H1 (cell line): ENCODE results near the gene XDH.

Experiments
- EGR1 ChIP-seq: IDR thresholded peaks from 2 replicates; pipeline ENCODE4 v1.6.1; 2011; ENCODE audit warnings: low read depth, low read length, borderline replicate concordance
- GABPA ChIP-seq: IDR thresholded peaks from 2 replicates; pipeline ENCODE4 v1.6.1; 2011; ENCODE audit warnings: mild to moderate bottlenecking, low read length, moderate library complexity, borderline replicate concordance; ENCODE audit not compliant: insufficient read depth
- NRF1 ChIP-seq: IDR thresholded peaks from 2 replicates; pipeline ENCODE4 v1.6.1; 2011; ENCODE audit warnings: mild to moderate bottlenecking, low read depth, low read length, improper control_type of control experiment
- POLR2A ChIP-seq, 2 experiments: IDR thresholded peaks; 1 replicate in 1 of 2; 2 replicates in 1 of 2; pipeline ENCODE4 v1.6.1; 2011; ENCODE audit warnings: low read depth in 2 of 2, low read length in 2 of 2, mild to moderate bottlenecking in 2 of 2; ENCODE audit errors: control extremely low read depth in 1 of 2
- POLR2AphosphoS5 ChIP-seq: IDR thresholded peaks from 2 replicates; pipeline ENCODE4 v1.6.1; 2011; ENCODE audit warnings: low read depth, low read length
- RAD21 ChIP-seq, 2 experiments: IDR thresholded peaks in 1 of 2; conservative IDR thresholded peaks in 1 of 2; 2 replicates each; pipeline ENCODE4 v1.6.1; 2011; ENCODE audit warnings: low read depth in 2 of 2, low read length in 2 of 2, improper control_type of control experiment in 1 of 2, inconsistent platforms in 1 of 2, mild to moderate bottlenecking in 1 of 2, moderate library complexity in 1 of 2
- SIX5 ChIP-seq: IDR thresholded peaks from 2 replicates; pipeline ENCODE4 v1.6.1; 2011; ENCODE audit warnings: mild to moderate bottlenecking, low read depth, low read length
- SP1 ChIP-seq: IDR thresholded peaks from 2 replicates; pipeline ENCODE4 v1.6.1; 2011; ENCODE audit warnings: low read depth, low read length
- TAF1 ChIP-seq: IDR thresholded peaks from 2 replicates; pipeline ENCODE4 v1.6.1; 2011; ENCODE audit warnings: mild to moderate bottlenecking, low read depth, low read length
- YY1 ChIP-seq: IDR thresholded peaks from 2 replicates; pipeline ENCODE4 v1.6.1; 2011; ENCODE audit warnings: low read depth, mild to moderate bottlenecking, low read length
- TF ChIP-seq, protein P1 (sequence below), 3 experiments: IDR thresholded peaks; 1 replicate in 2 of 3; 2 replicates in 1 of 3; pipeline versions ENCODE4 v1.5.1 to v1.6.1; 2011; ENCODE audit warnings: low read length in 3 of 3, mild to moderate bottlenecking in 3 of 3, inconsistent platforms in 2 of 3, low read depth in 1 of 3, moderate library complexity in 1 of 3; ENCODE audit not compliant: insufficient read depth in 1 of 3; ENCODE audit errors: control extremely low read depth in 1 of 3
- TF ChIP-seq, protein P2 (sequence below): IDR thresholded peaks from 2 replicates; pipeline ENCODE4 v1.6.1; 2012; ENCODE audit warnings: inconsistent platforms

DNA sequence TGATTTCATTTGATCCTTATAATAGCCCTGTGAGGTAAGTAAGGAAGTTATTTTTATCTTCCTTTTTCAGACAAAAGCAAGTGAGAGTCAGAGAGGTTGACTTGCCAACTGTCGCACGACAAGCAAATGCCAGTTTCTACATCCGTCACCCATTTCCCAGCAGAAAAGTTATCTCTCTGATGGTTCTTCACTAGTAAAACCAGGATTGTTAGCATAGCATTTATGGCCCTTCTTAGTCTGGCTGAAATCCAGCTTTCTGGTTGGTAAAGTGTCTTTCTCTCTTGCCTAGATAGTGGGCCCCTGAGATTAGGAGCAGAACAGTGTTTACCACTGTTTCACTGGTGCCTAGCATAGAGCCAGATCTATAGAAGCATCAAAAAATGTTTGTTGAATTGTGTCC lies 7.1 kb upstream of the XDH start:
- no peak for TF ChIP-seq POLR2A (IDR thresholded peaks at IDR 0.05; ENCODE audit: control extremely low read depth in 1 of 2, low read depth in 2 of 2, low read length in 2 of 2)
- no peak for TF ChIP-seq POLR2AphosphoS5
- TF ChIP-seq SIX5, result no peak
- TF ChIP-seq RAD21 (IDR thresholded peaks at IDR 0.05 in 1 of 2, conservative IDR thresholded peaks at IDR 0.05 in 1 of 2; ENCODE audit: low read depth in 2 of 2, low read length in 2 of 2), result no peak
- TF ChIP-seq SP1, result no peak
- no peak for TF ChIP-seq TAF1
- TF ChIP-seq, protein P1, sequence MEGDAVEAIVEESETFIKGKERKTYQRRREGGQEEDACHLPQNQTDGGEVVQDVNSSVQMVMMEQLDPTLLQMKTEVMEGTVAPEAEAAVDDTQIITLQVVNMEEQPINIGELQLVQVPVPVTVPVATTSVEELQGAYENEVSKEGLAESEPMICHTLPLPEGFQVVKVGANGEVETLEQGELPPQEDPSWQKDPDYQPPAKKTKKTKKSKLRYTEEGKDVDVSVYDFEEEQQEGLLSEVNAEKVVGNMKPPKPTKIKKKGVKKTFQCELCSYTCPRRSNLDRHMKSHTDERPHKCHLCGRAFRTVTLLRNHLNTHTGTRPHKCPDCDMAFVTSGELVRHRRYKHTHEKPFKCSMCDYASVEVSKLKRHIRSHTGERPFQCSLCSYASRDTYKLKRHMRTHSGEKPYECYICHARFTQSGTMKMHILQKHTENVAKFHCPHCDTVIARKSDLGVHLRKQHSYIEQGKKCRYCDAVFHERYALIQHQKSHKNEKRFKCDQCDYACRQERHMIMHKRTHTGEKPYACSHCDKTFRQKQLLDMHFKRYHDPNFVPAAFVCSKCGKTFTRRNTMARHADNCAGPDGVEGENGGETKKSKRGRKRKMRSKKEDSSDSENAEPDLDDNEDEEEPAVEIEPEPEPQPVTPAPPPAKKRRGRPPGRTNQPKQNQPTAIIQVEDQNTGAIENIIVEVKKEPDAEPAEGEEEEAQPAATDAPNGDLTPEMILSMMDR (IDR thresholded peaks at IDR 0.05; ENCODE audit: control extremely low read depth in 1 of 3, insufficient read depth in 1 of 3, low read depth in 1 of 3, low read length in 3 of 3), result no peak
- TF ChIP-seq EGR1, result no peak
- TF ChIP-seq GABPA, result no peak
- TF ChIP-seq YY1, result no peak
- no peak for TF ChIP-seq NRF1
- TF ChIP-seq, protein P2, sequence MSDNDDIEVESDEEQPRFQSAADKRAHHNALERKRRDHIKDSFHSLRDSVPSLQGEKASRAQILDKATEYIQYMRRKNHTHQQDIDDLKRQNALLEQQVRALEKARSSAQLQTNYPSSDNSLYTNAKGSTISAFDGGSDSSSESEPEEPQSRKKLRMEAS, result no peak
